Thyroid gland (tissue), 4 donors: ENCODE results near the gene ZNF367. TPM values are rescaled to one million over a fixed set of nuclear protein-coding genes. Genes with fewer than 3 reads are reported as not detected.

ENCODE experiments used
- DNase-seq, 2 donors: peaks; one replicate each; pipeline ENCODE4 v3.0.0-alpha.2; 2019
- H3K27ac ChIP-seq, 3 donors: fragments of 200-600 bp; sonication (generic); 1 replicate in 2 of 3; 2 replicates in 1 of 3; pipeline ENCODE4 v1.5.1; 2016 to 2019; ENCODE audit warnings: mild to moderate bottlenecking in 1 of 3, moderate library complexity in 1 of 3
- H3K27me3 ChIP-seq: fragments of 200-600 bp; sonication (generic); one replicate; pipeline ENCODE4 v1.5.1; 2019
- H3K36me3 ChIP-seq, 2 donors: fragments of 200-600 bp; sonication (generic); one replicate each; pipeline ENCODE4 v1.5.1; 2016 to 2019
- H3K4me1 ChIP-seq, 2 donors: fragments of 200-600 bp; sonication (generic); one replicate each; pipeline ENCODE4 v1.5.1; 2017 to 2019
- H3K4me3 ChIP-seq, 3 donors: fragments of 200-600 bp; sonication (generic); replicated peaks in 1 of 3; 1 replicate in 2 of 3; 2 replicates in 1 of 3; pipeline ENCODE4 v1.5.1; 2016; ENCODE audit warnings: mild to moderate bottlenecking in 1 of 3
- H3K9me3 ChIP-seq: fragments of 200-600 bp; sonication (generic); one replicate; pipeline ENCODE4 v1.5.1; 2017
- CTCF ChIP-seq, 6 experiments: fragments of 200-600 bp in 3 of 6; fragments of 450-650 bp in 3 of 6; sonication (generic) in 3 of 6; IDR thresholded peaks; one replicate each; pipeline ENCODE4 v1.5.1; 2016 to 2019; ENCODE audit warnings: antibody characterized with exemption in 6 of 6, mild to moderate bottlenecking in 2 of 6, inconsistent platforms in 1 of 6, moderate library complexity in 1 of 6
- POLR2A ChIP-seq, 2 donors: fragments of 450-650 bp; IDR thresholded peaks; one replicate each; pipeline ENCODE4 v1.6.1; 2017; ENCODE audit warnings: antibody characterized with exemption in 2 of 2, mild to moderate bottlenecking in 2 of 2, moderate library complexity in 1 of 2
- WGBS, 2 donors: methylation state at CpG; one replicate each; pipeline ENCODE4 v1.1.5; 2017; 5-methylcytosine and 5-hydroxymethylcytosine counted together
- intact Hi-C: fragments of 100-400 bp; cut with DNase I; formaldehyde crosslinking; loops from one replicate; pipeline ENCODE4 v1.15.1; 2023
- total RNA-seq, 4 donors: library from RNA; depleted of rRNA; stranded (reverse); fragments of >200 nt; gene quantifications; one replicate each; pipeline ENCODE4 v1.2.3, GENCODE V29; 2016

Gene ZNF367
- total RNA-seq, result 1 to 10 TPM; 1.2 to 1.8 (median 1.7) TPM

- intact Hi-C loops, result loop anchor here (5.0 kb wide), 1 partner anchor 41 kb away; no protein-coding TSS in a partner anchor
- no peaks in the 10 kb centered on the region for H3K9me3 ChIP-seq
- peak; percentile 98 to 99 for DNase-seq
- peaks cover 5 to 28% of the 10 kb centered on the region in 2 donors for H3K4me1 ChIP-seq
- H3K27ac ChIP-seq, result peak within 1 kb of the TSS; percentile 90 to 100 (median 99)
- TF ChIP-seq POLR2A (IDR thresholded peaks at IDR 0.05) (peak in 1 of 2 donors; percentile 24), CTCF (IDR thresholded peaks at IDR 0.05) (no peak)
- no peaks in the 10 kb centered on the region for H3K36me3 ChIP-seq
- peak within 1 kb of the TSS; percentile 30 to 71 (median 60) for H3K4me3 ChIP-seq
- WGBS, 2 donors, result 1 to 3% methylated on average over 22 to 41 of the region's 100 CpGs
- H3K27me3 ChIP-seq, result no peaks in the 10 kb centered on the region
Measured at GRCh38 chr9:96418083-96418919, at the start of gene ZNF367. Gene ZNF367 (minus strand): TSS chr9:96418370. CDS start chr9:96418032, 338 bp downstream.

GRCh38 chr9:96467784-96468183, 49.6 kb upstream of the ZNF367 start:
- H3K4me3 ChIP-seq, result no peak overlapping the region
- H3K9me3 ChIP-seq, result no peaks in the 10 kb centered on the region
- no peak for DNase-seq
- no peaks in the 10 kb centered on the region for H3K4me1 ChIP-seq
- no peak for TF ChIP-seq CTCF (IDR thresholded peaks at IDR 0.05)
- no peak for TF ChIP-seq POLR2A (IDR thresholded peaks at IDR 0.05)
- no peaks in the 10 kb centered on the region for H3K27me3 ChIP-seq
- WGBS, 2 donors, result 92 to 97% methylated on average over 5 of the region's 5 CpGs
- H3K36me3 ChIP-seq, result peaks cover 7 to 13% of the 10 kb centered on the region in 2 donors
- intact Hi-C loops, result no loop called here
- no peak overlapping the region for H3K27ac ChIP-seq

DNA sequence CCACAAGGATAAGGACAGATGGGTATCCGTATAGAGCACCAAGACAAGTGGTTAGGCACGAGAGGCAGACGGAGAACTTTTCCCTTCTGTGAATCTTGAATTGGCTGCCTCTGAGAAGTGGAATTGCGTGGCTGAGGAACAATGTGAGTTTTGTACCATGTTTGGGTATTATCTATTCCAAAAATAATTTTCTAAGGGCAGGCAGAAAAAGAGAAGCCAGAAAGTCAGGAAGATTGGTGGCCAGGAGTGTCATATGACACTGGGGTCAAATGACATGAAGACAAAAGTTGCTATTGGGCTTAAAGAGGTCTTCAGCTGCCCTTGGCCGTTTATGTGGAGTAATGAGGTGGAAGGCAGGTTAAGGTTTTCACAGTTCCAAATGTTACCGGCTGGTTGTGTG, 46.3 kb upstream of the ZNF367 start:
- H3K9me3 ChIP-seq, result no peaks in the 10 kb centered on the region
- H3K27ac ChIP-seq, result no peak overlapping the region
- intact Hi-C loops, result no loop called here
- no peak for TF ChIP-seq CTCF (IDR thresholded peaks at IDR 0.05)
- no peak for TF ChIP-seq POLR2A (IDR thresholded peaks at IDR 0.05)
- no peaks in the 10 kb centered on the region for H3K27me3 ChIP-seq
- DNase-seq, result no peak
- no peak overlapping the region for H3K4me3 ChIP-seq
- no peaks in the 10 kb centered on the region for H3K4me1 ChIP-seq
- no peaks in the 10 kb centered on the region for H3K36me3 ChIP-seq
- WGBS, 2 donors, result 83 to 85% methylated on average over 6 of the region's 6 CpGs

DNA sequence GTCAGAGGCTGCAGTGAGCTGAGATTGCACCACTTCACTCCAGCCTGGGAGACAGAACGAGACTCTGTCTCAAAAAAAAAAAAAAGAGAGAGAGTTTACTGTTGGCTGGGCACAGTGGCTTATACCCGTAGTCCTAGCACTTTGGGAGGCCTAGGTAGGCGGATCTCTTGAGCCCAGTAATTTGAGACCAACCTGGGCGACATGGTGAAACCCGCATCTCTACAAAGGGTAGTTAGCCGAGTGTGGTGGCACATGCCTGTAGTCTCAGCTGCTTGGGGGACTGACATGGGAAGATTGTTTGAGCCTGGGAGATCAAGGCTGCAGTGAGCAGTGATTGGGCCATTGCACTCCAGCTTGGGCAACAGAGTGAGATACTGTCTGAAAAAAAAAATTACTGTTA, 44.4 kb upstream of the ZNF367 start:
- TF ChIP-seq POLR2A (IDR thresholded peaks at IDR 0.05), result no peak
- TF ChIP-seq CTCF (IDR thresholded peaks at IDR 0.05), result no peak
- WGBS, 2 donors, result 83 to 85% methylated on average over 6 of the region's 6 CpGs
- Histone ChIP-seq H3K9me3 (no peaks in the 10 kb centered on the region), H3K4me1 (no peaks in the 10 kb centered on the region), H3K4me3 (no peak overlapping the region), H3K27ac (no peak overlapping the region), H3K36me3 (no peaks in the 10 kb centered on the region), H3K27me3 (no peaks in the 10 kb centered on the region)
- DNase-seq, result no peak
- intact Hi-C loops, result no loop called here

GRCh38 chr9:96461336-96461735, 43.2 kb upstream of the ZNF367 start:
- Histone ChIP-seq H3K4me1 (no peaks in the 10 kb centered on the region), H3K36me3 (no peaks in the 10 kb centered on the region), H3K27ac (no peak overlapping the region), H3K9me3 (no peaks in the 10 kb centered on the region), H3K27me3 (no peaks in the 10 kb centered on the region), H3K4me3 (no peak overlapping the region)
- no peak for DNase-seq
- WGBS, 2 donors, result 93 to 94% methylated on average over 8 of the region's 8 CpGs
- TF ChIP-seq CTCF (IDR thresholded peaks at IDR 0.05) (no peak), POLR2A (IDR thresholded peaks at IDR 0.05) (no peak)
- intact Hi-C loops, result no loop called here
